ENCODE results near the gene ADAMTSL4. TPM values are rescaled to one million over a fixed set of nuclear protein-coding genes. Genes with fewer than 3 reads are reported as not detected.

ADAMTSL4 gene
- polyA plus RNA-seq, 1 of the 3 experiments (the other 2 are of a cell fraction) = 3.4 TPM

DNA sequence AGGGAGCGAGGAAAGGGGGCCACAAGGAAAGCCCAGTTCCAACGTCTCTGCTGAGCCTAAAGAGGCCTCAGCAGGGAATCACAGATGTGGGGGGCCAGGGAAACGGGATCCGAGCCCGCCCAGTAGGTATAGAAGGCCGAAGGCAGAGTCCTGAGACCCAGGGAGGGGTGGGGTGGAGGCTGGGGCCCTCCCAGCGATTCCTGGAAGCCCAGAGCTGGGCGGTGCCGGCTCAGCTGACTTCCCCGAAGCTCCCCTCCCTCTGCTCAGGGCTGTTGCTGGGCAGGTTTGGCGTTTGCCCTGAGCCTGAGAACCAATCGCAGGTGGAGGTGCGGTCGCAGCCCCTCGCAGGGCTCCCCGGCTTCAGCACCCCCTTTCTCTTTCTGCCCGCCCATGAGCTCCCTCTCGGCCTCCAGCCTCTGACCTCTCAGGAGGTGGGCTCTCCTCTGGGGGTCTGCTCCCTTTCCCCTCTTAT, 12.8 kb downstream of the ADAMTSL4 start:
- ChIA-PET CTCF (interaction anchor here (1.2 to 6.2 kb wide), 10 partner anchors 12 to 434 kb away, joined by 3 to 142 read pairs (median 14); partner anchors contain the start of genes ADAMTSL4, FALEC and MCL1), POLR2A (interaction anchor here (0.6 to 8.9 kb wide), 7 partner anchors 8 to 91 kb away, joined by 3 to 149 read pairs (median 4); partner anchors contain the start of genes ADAMTSL4, ENSA and MCL1)
- no peaks in the 10 kb centered on the region for H3K9me3 ChIP-seq
- H3K79me2 ChIP-seq (ENCODE audit: insufficient read depth) = peaks cover 79% of the 10 kb centered on the region
- DNase-seq = peak; percentile 86
- peak overlapping the region; percentile 99 to 100 for H3K27ac ChIP-seq (ENCODE audit: low read depth in 2 of 2, low read length in 1 of 2)
- H3K4me3 ChIP-seq (ENCODE audit: low read depth in 2 of 2, low read length in 1 of 2) = peak overlapping the region; percentile 56 to 69
- H4K20me1 ChIP-seq (ENCODE audit: insufficient read depth) = peaks cover 6% of the 10 kb centered on the region; the same call in 1 of the 2 replicates
- no peaks in the 10 kb centered on the region for H3K27me3 ChIP-seq (ENCODE audit: insufficient read depth)
- WGBS (ENCODE audit: low lambda C conversion rate) = 0% methylated on average over 6 of the region's 18 CpGs
- H3K4me2 ChIP-seq = peak overlapping the region; percentile 81
- H3K9ac ChIP-seq = peak overlapping the region; percentile 89
- H3F3A ChIP-seq (replicated peaks; ENCODE audit: insufficient read depth) = peaks cover 45% of the 10 kb centered on the region
- H3K4me1 ChIP-seq (ENCODE audit: control insufficient read depth in 1 of 2, insufficient read depth in 2 of 2, low read depth in 1 of 2, low read length in 1 of 2) = peaks cover 35 to 40% of the 10 kb centered on the region in 2 experiments
- no peaks in the 10 kb centered on the region for H3K9me2 ChIP-seq
- H3K36me3 ChIP-seq (replicated peaks in 1 of 2; ENCODE audit: control insufficient read depth in 1 of 2, insufficient read depth in 2 of 2, low read length in 1 of 2) = no peaks in the 10 kb centered on the region
- H2AFZ ChIP-seq (ENCODE audit: low read depth) = no peak overlapping the region; the same call in 1 of the 2 replicates
- TF ChIP-seq CHD2 (IDR thresholded peaks at IDR 0.05; ENCODE audit: low read length, partially characterized antibody) (peak; percentile 49), MXI1 (IDR thresholded peaks at IDR 0.05; ENCODE audit: low read depth, low read length) (0 out of 2 replicates have a peak, but pooled peaks have one; percentile 33), EZH2phosphoT487 (IDR thresholded peaks at IDR 0.05; ENCODE audit: borderline replicate concordance, low read depth) (no peak), RAD21 (IDR thresholded peaks at IDR 0.05; ENCODE audit: low read length) (no peak), TCF12 (IDR thresholded peaks at IDR 0.05) (peak; percentile 38), JUND (IDR thresholded peaks at IDR 0.05) (peak; percentile 30; the same call in 1 of the 2 replicates), MEF2A (IDR thresholded peaks at IDR 0.05; ENCODE audit: borderline replicate concordance, low read depth) (peak; percentile 19; the same call in 1 of the 2 replicates), RXRA (IDR thresholded peaks at IDR 0.05; ENCODE audit: borderline replicate concordance, low read depth) (peak; percentile 38; the same call in 1 of the 2 replicates), GABPA (IDR thresholded peaks at IDR 0.05; ENCODE audit: low read depth) (peak; percentile 8; the same call in 1 of the 2 replicates), SIN3A (IDR thresholded peaks at IDR 0.05; ENCODE audit: borderline replicate concordance, low read depth, low read length) (peak; percentile 65; the same call in 1 of the 2 replicates), FOSL2 (IDR thresholded peaks at IDR 0.05; ENCODE audit: borderline replicate concordance, low read depth) (no peak), POLR2AphosphoS5 (IDR thresholded peaks at IDR 0.05; ENCODE audit: low read depth, low read length) (no peak; the same call in 1 of the 2 replicates), TEAD4 (IDR thresholded peaks at IDR 0.05; ENCODE audit: borderline replicate concordance, insufficient read depth) (0 out of 2 replicates have a peak, but pooled peaks have one; percentile 17), ELF1 (IDR thresholded peaks at IDR 0.05) (peak; percentile 48; the same call in 1 of the 2 replicates), FOXM1 (IDR thresholded peaks at IDR 0.05; ENCODE audit: low read depth) (no peak), RFX5 (IDR thresholded peaks at IDR 0.05; ENCODE audit: low read length) (peak; percentile 99), YY1 (IDR thresholded peaks at IDR 0.05; ENCODE audit: low read depth) (no peak), EP300 (IDR thresholded peaks at IDR 0.05; ENCODE audit: borderline replicate concordance in 1 of 2, low read depth in 1 of 2, low read length in 1 of 2) (peak; percentile 85 to 95), NFIC (IDR thresholded peaks at IDR 0.05; ENCODE audit: borderline replicate concordance) (peak; percentile 57; the same call in 1 of the 2 replicates)
- TF ChIP-seq, protein P1, sequence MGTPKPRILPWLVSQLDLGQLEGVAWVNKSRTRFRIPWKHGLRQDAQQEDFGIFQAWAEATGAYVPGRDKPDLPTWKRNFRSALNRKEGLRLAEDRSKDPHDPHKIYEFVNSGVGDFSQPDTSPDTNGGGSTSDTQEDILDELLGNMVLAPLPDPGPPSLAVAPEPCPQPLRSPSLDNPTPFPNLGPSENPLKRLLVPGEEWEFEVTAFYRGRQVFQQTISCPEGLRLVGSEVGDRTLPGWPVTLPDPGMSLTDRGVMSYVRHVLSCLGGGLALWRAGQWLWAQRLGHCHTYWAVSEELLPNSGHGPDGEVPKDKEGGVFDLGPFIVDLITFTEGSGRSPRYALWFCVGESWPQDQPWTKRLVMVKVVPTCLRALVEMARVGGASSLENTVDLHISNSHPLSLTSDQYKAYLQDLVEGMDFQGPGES (IDR thresholded peaks at IDR 0.05; ENCODE audit: low read depth, low read length) = no peak
- TF ChIP-seq, protein P2, sequence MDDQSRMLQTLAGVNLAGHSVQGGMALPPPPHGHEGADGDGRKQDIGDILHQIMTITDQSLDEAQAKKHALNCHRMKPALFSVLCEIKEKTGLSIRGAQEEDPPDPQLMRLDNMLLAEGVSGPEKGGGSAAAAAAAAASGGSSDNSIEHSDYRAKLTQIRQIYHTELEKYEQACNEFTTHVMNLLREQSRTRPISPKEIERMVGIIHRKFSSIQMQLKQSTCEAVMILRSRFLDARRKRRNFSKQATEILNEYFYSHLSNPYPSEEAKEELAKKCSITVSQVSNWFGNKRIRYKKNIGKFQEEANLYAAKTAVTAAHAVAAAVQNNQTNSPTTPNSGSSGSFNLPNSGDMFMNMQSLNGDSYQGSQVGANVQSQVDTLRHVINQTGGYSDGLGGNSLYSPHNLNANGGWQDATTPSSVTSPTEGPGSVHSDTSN (IDR thresholded peaks at IDR 0.05) = peak; percentile 65
- TF ChIP-seq, protein P3, sequence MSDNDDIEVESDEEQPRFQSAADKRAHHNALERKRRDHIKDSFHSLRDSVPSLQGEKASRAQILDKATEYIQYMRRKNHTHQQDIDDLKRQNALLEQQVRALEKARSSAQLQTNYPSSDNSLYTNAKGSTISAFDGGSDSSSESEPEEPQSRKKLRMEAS (IDR thresholded peaks at IDR 0.05; ENCODE audit: low read depth) = peak; percentile 43; the same call in 1 of the 2 replicates
- TF ChIP-seq, protein P4, sequence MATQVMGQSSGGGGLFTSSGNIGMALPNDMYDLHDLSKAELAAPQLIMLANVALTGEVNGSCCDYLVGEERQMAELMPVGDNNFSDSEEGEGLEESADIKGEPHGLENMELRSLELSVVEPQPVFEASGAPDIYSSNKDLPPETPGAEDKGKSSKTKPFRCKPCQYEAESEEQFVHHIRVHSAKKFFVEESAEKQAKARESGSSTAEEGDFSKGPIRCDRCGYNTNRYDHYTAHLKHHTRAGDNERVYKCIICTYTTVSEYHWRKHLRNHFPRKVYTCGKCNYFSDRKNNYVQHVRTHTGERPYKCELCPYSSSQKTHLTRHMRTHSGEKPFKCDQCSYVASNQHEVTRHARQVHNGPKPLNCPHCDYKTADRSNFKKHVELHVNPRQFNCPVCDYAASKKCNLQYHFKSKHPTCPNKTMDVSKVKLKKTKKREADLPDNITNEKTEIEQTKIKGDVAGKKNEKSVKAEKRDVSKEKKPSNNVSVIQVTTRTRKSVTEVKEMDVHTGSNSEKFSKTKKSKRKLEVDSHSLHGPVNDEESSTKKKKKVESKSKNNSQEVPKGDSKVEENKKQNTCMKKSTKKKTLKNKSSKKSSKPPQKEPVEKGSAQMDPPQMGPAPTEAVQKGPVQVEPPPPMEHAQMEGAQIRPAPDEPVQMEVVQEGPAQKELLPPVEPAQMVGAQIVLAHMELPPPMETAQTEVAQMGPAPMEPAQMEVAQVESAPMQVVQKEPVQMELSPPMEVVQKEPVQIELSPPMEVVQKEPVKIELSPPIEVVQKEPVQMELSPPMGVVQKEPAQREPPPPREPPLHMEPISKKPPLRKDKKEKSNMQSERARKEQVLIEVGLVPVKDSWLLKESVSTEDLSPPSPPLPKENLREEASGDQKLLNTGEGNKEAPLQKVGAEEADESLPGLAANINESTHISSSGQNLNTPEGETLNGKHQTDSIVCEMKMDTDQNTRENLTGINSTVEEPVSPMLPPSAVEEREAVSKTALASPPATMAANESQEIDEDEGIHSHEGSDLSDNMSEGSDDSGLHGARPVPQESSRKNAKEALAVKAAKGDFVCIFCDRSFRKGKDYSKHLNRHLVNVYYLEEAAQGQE (IDR thresholded peaks at IDR 0.05; ENCODE audit: low read depth, low read length) = 0 out of 2 replicates have a peak, but pooled peaks have one; percentile 9
- TF ChIP-seq, protein P5, sequence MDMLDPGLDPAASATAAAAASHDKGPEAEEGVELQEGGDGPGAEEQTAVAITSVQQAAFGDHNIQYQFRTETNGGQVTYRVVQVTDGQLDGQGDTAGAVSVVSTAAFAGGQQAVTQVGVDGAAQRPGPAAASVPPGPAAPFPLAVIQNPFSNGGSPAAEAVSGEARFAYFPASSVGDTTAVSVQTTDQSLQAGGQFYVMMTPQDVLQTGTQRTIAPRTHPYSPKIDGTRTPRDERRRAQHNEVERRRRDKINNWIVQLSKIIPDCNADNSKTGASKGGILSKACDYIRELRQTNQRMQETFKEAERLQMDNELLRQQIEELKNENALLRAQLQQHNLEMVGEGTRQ (IDR thresholded peaks at IDR 0.05; ENCODE audit: borderline replicate concordance, low read depth, low read length) = peak; percentile 42; the same call in 1 of the 2 replicates
- TF ChIP-seq, protein P6, sequence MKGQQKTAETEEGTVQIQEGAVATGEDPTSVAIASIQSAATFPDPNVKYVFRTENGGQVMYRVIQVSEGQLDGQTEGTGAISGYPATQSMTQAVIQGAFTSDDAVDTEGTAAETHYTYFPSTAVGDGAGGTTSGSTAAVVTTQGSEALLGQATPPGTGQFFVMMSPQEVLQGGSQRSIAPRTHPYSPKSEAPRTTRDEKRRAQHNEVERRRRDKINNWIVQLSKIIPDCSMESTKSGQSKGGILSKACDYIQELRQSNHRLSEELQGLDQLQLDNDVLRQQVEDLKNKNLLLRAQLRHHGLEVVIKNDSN (IDR thresholded peaks at IDR 0.05; ENCODE audit: borderline replicate concordance, low read depth) = peak; percentile 90

All from SK-N-SH (cell line).